Glomerular visceral epithelial cell (primary cell): ENCODE results near the gene FAM174C.
"Not testable (repeated sequence)": the region's sequence is repeated elsewhere in the genome, so short reads cannot be mapped to it uniquely, and the experiment has no call there.

ENCODE experiments used
- DNase-seq: peaks from one replicate; pipeline ENCODE4 v3.0.0-alpha.2; 2016; ENCODE audit errors: extremely low spot score

The FAM174C gene

GRCh38 chr19:1237027-1237659, 38.2 kb upstream of the FAM174C start:
- no peak for DNase-seq

GRCh38 chr19:1237754-1238368, 37.5 kb upstream of the FAM174C start, which contains the start of gene CBARP:
Gene CBARP, minus strand, starts transcription at chr19:1238005. Its CDS starts 1,905 bp downstream, at chr19:1236100.
- peak; percentile 55 for DNase-seq

GRCh38 chr19:1238369-1239303, 36.7 kb upstream of the FAM174C start:
- no peak for DNase-seq

- DNase-seq, result no peak
Measured at GRCh38 chr19:1239420-1239795, 35.9 kb upstream of the FAM174C start.

- DNase-seq, result peak; percentile 86
Measured at GRCh38 chr19:1239796-1240737, 35.3 kb upstream of the FAM174C start.

GRCh38 chr19:1240925-1241324, 34.4 kb upstream of the FAM174C start:
- no peak for DNase-seq

- peak; percentile 95 for DNase-seq
Measured at GRCh38 chr19:1241417-1242095, 33.8 kb upstream of the FAM174C start, which contains the start of gene ATP5F1D. Gene ATP5F1D, plus strand, starts transcription at chr19:1241751. Its CDS starts 100 bp downstream, at chr19:1241851.

- DNase-seq, result peak; percentile 84
Measured at GRCh38 chr19:1243768-1244692, 31.3 kb upstream of the FAM174C start.

- DNase-seq, result no peak
Measured at GRCh38 chr19:1244693-1245451, 30.5 kb upstream of the FAM174C start.

GRCh38 chr19:1245494-1246264, 29.7 kb upstream of the FAM174C start:
- DNase-seq, result no peak

- not testable (repeated sequence) for DNase-seq
Measured at GRCh38 chr19:1246265-1247087, 28.9 kb upstream of the FAM174C start.

- DNase-seq, result no peak
Measured at GRCh38 chr19:1247748-1248138, 27.6 kb upstream of the FAM174C start.

GRCh38 chr19:1248139-1248785, 27.1 kb upstream of the FAM174C start, which contains the start of gene MIDN:
Gene MIDN, plus strand, starts transcription at chr19:1248583. Its CDS starts 1,714 bp downstream, at chr19:1250297.
- peak; percentile 92 for DNase-seq

GRCh38 chr19:1248786-1249297, 26.5 kb upstream of the FAM174C start:
- peak; percentile 80 for DNase-seq

GRCh38 chr19:1249298-1249989, 25.9 kb upstream of the FAM174C start:
- peak; percentile 99 for DNase-seq

GRCh38 chr19:1249990-1250436, 25.3 kb upstream of the FAM174C start:
- DNase-seq, result no peak
